Measurements from ENCODE around the gene SERF2. TPM values are rescaled to one million over a fixed set of nuclear protein-coding genes. Genes with fewer than 3 reads are reported as not detected.
"Not testable (repeated sequence)": the region's sequence is repeated elsewhere in the genome, so short reads cannot be mapped to it uniquely, and the experiment has no call there.

Gene SERF2
- total RNA-seq, 4 donors from 2014 or later = 647 to 897 (median 711) TPM

- H3K9me3 ChIP-seq, DNase-seq, H3K27ac ChIP-seq, H3K4me3 ChIP-seq, H3K36me3 ChIP-seq, H3K27me3 ChIP-seq: not testable (repeated sequence)
- H3K4me1 ChIP-seq = peaks cover 0 to 22% (median 6%) of the 10 kb centered on the region in 4 donors
Observed at GRCh38 chr15:43831519-43832052, 39.5 kb downstream of the SERF2 start.

DNA sequence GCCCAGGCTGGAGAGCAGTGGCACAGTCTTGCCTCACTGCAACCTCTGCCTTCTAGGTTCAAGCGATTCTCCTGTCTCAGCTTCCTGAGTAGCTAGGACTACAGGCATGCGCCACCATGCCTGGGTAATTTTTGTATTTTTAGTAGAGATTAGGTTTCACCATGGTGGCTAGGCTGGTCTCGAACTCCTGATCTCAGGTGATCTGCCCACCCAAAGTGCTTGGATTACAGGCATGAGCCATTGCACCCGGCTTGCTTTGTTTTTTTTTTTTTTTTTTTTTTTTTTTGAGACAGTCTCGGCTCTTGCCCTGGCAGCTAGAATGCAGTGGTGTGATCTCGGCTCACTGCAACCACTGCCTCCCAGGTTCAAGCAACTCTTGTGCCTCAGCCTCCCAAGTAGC is 40.4 kb downstream of the SERF2 start:
- H3K9me3 ChIP-seq, H3K36me3 ChIP-seq, H3K27ac ChIP-seq, DNase-seq, H3K27me3 ChIP-seq, H3K4me3 ChIP-seq: not testable (repeated sequence)
- H3K4me1 ChIP-seq = peaks cover 0 to 15% (median 6%) of the 10 kb centered on the region in 4 donors

GRCh38 chr15:43845421-43845820 is 53.3 kb downstream of the SERF2 start:
- H3K4me1 ChIP-seq = no peaks in the 10 kb centered on the region
- DNase-seq = no peak
- H3K27ac ChIP-seq = no peak overlapping the region
- no peaks in the 10 kb centered on the region for H3K27me3 ChIP-seq
- no peaks in the 10 kb centered on the region for H3K9me3 ChIP-seq
- H3K4me3 ChIP-seq = no peak overlapping the region
- TF ChIP-seq POLR2A (IDR thresholded peaks at IDR 0.05) = no peak
- TF ChIP-seq CTCF (IDR thresholded peaks at IDR 0.05) = no peak
- peaks cover 0 to 9% (median 0%) of the 10 kb centered on the region in 3 donors for H3K36me3 ChIP-seq

Small RNA genes within 50 kb of the gene (small RNA-seq; reads per million reads assigned to genes)
- 0 reads per million in 2 donors for gene MIR1282

Other genes with a start within 250 kb of the SERF2 start
- 100 to 1,000 TPM in 3 of 4 donors, 10 to 100 TPM in 1; 84.9 to 380 (median 260) TPM for gene PPIP5K1, start 202.1 kb upstream of the SERF2 start, total RNA-seq
- gene CKMT1B, start 198.3 kb upstream of the SERF2 start, total RNA-seq = 100 to 1,000 TPM in 3 of 4 donors, 10 to 100 TPM in 1; 74.3 to 134 (median 111) TPM
- gene STRC, start 173.5 kb upstream of the SERF2 start, total RNA-seq = 1 to 10 TPM in 2 of 4 donors, under 1 TPM in 1, not detected in 1; 0.35 to 7.4 (median 4.7) TPM
- gene CATSPER2, start 143.5 kb upstream of the SERF2 start, total RNA-seq = 10 to 100 TPM in 3 of 4 donors, 1 to 10 TPM in 1; 9.3 to 28.1 (median 21.0) TPM
- 100 to 1,000 TPM in 3 of 4 donors, 10 to 100 TPM in 1; 96.0 to 147 (median 109) TPM for gene CKMT1A, start 98.5 kb upstream of the SERF2 start, total RNA-seq
- gene PDIA3, start 45.9 kb upstream of the SERF2 start, total RNA-seq = 100 to 1,000 TPM in 2 of 4 donors, 10 to 100 TPM in 2; 28.9 to 136 (median 106) TPM
- gene ELL3, start 15.4 kb upstream of the SERF2 start, total RNA-seq = 10 to 100 TPM; 34.7 to 84.1 (median 73.2) TPM
- gene SERINC4, start 7.9 kb downstream of the SERF2 start, total RNA-seq = not detected
- gene HYPK, start 8.3 kb downstream of the SERF2 start, total RNA-seq = 10 to 100 TPM; 13.0 to 38.0 (median 21.5) TPM
- gene MFAP1, start 32.4 kb downstream of the SERF2 start, total RNA-seq = 10 to 100 TPM in 2 of 4 donors, 1 to 10 TPM in 2; 6.1 to 21.7 (median 10.4) TPM
- gene WDR76, start 34.7 kb downstream of the SERF2 start, total RNA-seq = 10 to 100 TPM in 1 of 4 donors, 1 to 10 TPM in 3; 2.7 to 21.5 (median 4.1) TPM